GM12878 (cell line): Measurements from ENCODE around the gene SLC43A3. TPM values are rescaled to one million over a fixed set of nuclear protein-coding genes. Genes with fewer than 3 reads are reported as not detected.

Source experiments
- BCL11A ChIP-seq: IDR thresholded peaks from 2 replicates; pipeline ENCODE4 v1.6.1; 2011; ENCODE audit warnings: low read depth, low read length
- BHLHE40 ChIP-seq, 2 experiments: fragments of 450-650 bp in 1 of 2; IDR thresholded peaks; 2 replicates each; pipeline ENCODE4 v1.6.1; 2011 to 2017; ENCODE audit warnings: low read depth in 2 of 2, borderline replicate concordance in 1 of 2, improper control_type of control experiment in 1 of 2, low read length in 1 of 2, mild to moderate bottlenecking in 1 of 2
- CEBPB ChIP-seq, 2 experiments: fragments of 150-350 bp in 1 of 2; IDR thresholded peaks; 2 replicates each; pipeline ENCODE4 v1.6.1; 2012 to 2014; ENCODE audit warnings: low read depth in 2 of 2, low read length in 2 of 2, borderline replicate concordance in 1 of 2, inconsistent platforms in 1 of 2
- DPF2 ChIP-seq: fragments of 450-650 bp; IDR thresholded peaks from 2 replicates; pipeline ENCODE4 v1.6.1; 2017; ENCODE audit warnings: mild to moderate bottlenecking
- EED ChIP-seq: sonication (generic); IDR thresholded peaks from 2 replicates; pipeline ENCODE4 v1.6.1; 2016; ENCODE audit warnings: antibody characterized with exemption, low read depth
- EZH2 ChIP-seq: IDR thresholded peaks from 2 replicates; pipeline ENCODE4 v1.6.1; 2012; ENCODE audit warnings: low read depth, mild to moderate bottlenecking, control low read depth, inconsistent platforms, low read length, borderline replicate concordance; ENCODE audit not compliant: control insufficient read depth
- JUND ChIP-seq: IDR thresholded peaks from 2 replicates; pipeline ENCODE4 v1.6.1; 2012; ENCODE audit warnings: low read depth, mild to moderate bottlenecking, low read length, improper control_type of control experiment, moderate library complexity
- KAT2A ChIP-seq: conservative IDR thresholded peaks from 2 replicates; pipeline ENCODE4 v1.6.1; 2011; ENCODE audit warnings: low read depth, low read length; ENCODE audit not compliant: control insufficient read depth
- PKNOX1 ChIP-seq: fragments of 450-650 bp; IDR thresholded peaks from 2 replicates; pipeline ENCODE4 v1.6.1; 2016; ENCODE audit warnings: mild to moderate bottlenecking
- RAD21 ChIP-seq: IDR thresholded peaks from 2 replicates; pipeline ENCODE4 v1.6.1; 2011; ENCODE audit warnings: mild to moderate bottlenecking, low read depth, low read length, moderate library complexity; ENCODE audit not compliant: insufficient read depth
- STAT3 ChIP-seq: IDR thresholded peaks from 2 replicates; pipeline ENCODE4 v1.6.1; 2011; ENCODE audit warnings: low read depth, low read length, improper control_type of control experiment
- USF2 ChIP-seq: IDR thresholded peaks from 2 replicates; pipeline ENCODE4 v1.6.1; 2011; ENCODE audit warnings: low read depth, low read length, improper control_type of control experiment, borderline replicate concordance
- ZBTB11 ChIP-seq: fragments of 450-650 bp; formaldehyde crosslinking; IDR thresholded peaks from 2 replicates; pipeline ENCODE4 v1.5.0; 2022; ENCODE audit warnings: mild to moderate bottlenecking, missing genetic modification characterization
- ZNF274 ChIP-seq: IDR thresholded peaks from one replicate; pipeline ENCODE4 v1.8.0; 2011; ENCODE audit not compliant: insufficient read length, insufficient read depth
- polyA plus RNA-seq, 11 experiments: library from polyadenylated mRNA; depleted of rRNA in 4 of 11; unstranded in 6 of 11; stranded (reverse) in 5 of 11; fragments of >200 nt; fragmentation: Nextera tagmentation in 4 of 11; fragmentation: Illumina TruSeq in 1 of 11; extraction: Ambion mirVana in 4 of 11; extraction: Trizol in 1 of 11; gene quantifications; 1 replicate in 1 of 11; 2 replicates in 10 of 11; pipeline versions ENCODE4 v1.2.1 to v1.2.3, GENCODE V29; 2011 to 2016; ENCODE audit warnings: inconsistent platforms in 2 of 11, missing spikeins in 2 of 11, low read depth in 1 of 11
- total RNA-seq, 4 experiments: library from RNA; depleted of rRNA in 3 of 4; stranded (reverse); fragments of >200 nt in 3 of 4; fragmentation: Illumina TruSeq in 1 of 4; extraction: Trizol in 1 of 4; gene quantifications; 2 replicates each; pipeline versions ENCODE4 v1.2.1 to v1.2.3, GENCODE V29; 2013 to 2021
- TF ChIP-seq, protein P1 (sequence below): fragments of 450-650 bp; IDR thresholded peaks from 2 replicates; pipeline ENCODE4 v1.6.1; 2016; ENCODE audit warnings: mild to moderate bottlenecking
- TF ChIP-seq, protein P2 (sequence below): fragments of 450-650 bp; IDR thresholded peaks from 2 replicates; pipeline ENCODE4 v1.6.1; 2014; ENCODE audit warnings: mild to moderate bottlenecking
- TF ChIP-seq, protein P3 (sequence below): fragments of 150-350 bp; IDR thresholded peaks from 2 replicates; pipeline ENCODE4 v1.6.1; 2016; ENCODE audit warnings: low read depth, low read length

SLC43A3 gene
- total and polyA plus RNA-seq, 10 of the 15 experiments (the other 5 are each of a cell fraction or from before 2014, with no cell fraction given) = 37.5 to 237 (median 132) TPM

DNA sequence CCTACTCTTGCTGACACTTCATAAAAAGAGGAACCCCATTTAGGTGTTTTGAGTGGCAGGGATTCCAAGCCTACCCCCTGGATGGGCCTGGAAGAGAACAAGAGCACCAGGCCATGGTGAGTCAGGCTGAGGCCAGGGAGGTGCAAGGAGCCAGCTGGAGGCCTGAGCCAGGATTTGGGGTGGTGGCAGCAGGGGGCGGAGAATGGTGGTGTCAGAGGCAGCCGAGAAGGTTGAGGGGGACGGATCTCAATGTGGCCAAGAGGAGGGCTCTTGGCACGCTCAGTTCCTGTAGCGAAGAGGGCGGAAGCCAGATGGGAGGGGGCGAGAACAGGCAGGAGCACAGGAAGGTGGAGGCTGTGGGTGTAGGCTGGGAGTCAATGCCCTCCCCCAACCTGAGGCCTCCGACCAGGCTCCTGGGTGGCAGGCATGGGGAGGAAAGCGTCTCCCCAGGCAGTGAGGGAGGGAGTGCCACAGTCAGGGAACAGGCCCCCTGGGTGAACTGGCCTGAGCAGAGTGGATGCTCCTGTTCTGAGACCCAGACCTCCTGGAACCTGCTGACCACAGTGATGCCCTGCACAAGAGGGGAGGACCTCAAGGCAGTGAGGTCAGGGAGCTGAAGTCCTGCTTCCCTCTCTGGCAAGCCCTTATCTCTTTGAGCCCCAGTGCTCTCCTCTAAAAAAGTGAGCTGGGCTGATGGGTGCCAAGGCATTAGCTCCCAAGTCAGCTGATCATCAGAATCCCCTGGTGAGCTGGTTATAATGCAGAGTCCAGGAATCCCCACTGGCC, 47.3 kb upstream of the SLC43A3 start (continued):
- peak in 1 of 2 experiments; percentile 36; a peak in 2 of 4 replicates for TF ChIP-seq BHLHE40 (IDR thresholded peaks at IDR 0.05; ENCODE audit: borderline replicate concordance in 1 of 2, low read depth in 2 of 2, low read length in 1 of 2)
- TF ChIP-seq, protein P1, sequence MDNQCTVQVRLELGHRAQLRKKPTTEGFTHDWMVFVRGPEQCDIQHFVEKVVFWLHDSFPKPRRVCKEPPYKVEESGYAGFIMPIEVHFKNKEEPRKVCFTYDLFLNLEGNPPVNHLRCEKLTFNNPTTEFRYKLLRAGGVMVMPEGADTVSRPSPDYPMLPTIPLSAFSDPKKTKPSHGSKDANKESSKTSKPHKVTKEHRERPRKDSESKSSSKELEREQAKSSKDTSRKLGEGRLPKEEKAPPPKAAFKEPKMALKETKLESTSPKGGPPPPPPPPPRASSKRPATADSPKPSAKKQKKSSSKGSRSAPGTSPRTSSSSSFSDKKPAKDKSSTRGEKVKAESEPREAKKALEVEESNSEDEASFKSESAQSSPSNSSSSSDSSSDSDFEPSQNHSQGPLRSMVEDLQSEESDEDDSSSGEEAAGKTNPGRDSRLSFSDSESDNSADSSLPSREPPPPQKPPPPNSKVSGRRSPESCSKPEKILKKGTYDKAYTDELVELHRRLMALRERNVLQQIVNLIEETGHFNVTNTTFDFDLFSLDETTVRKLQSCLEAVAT = no peak
- no peak for TF ChIP-seq JUND
- TF ChIP-seq DPF2 = no peak
- TF ChIP-seq KAT2A = no peak
- TF ChIP-seq, protein P2, sequence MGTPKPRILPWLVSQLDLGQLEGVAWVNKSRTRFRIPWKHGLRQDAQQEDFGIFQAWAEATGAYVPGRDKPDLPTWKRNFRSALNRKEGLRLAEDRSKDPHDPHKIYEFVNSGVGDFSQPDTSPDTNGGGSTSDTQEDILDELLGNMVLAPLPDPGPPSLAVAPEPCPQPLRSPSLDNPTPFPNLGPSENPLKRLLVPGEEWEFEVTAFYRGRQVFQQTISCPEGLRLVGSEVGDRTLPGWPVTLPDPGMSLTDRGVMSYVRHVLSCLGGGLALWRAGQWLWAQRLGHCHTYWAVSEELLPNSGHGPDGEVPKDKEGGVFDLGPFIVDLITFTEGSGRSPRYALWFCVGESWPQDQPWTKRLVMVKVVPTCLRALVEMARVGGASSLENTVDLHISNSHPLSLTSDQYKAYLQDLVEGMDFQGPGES = no peak
- TF ChIP-seq EED = no peak
- TF ChIP-seq PKNOX1 = peak; percentile 61; the same call in 1 of the 2 replicates
- TF ChIP-seq, protein P3, sequence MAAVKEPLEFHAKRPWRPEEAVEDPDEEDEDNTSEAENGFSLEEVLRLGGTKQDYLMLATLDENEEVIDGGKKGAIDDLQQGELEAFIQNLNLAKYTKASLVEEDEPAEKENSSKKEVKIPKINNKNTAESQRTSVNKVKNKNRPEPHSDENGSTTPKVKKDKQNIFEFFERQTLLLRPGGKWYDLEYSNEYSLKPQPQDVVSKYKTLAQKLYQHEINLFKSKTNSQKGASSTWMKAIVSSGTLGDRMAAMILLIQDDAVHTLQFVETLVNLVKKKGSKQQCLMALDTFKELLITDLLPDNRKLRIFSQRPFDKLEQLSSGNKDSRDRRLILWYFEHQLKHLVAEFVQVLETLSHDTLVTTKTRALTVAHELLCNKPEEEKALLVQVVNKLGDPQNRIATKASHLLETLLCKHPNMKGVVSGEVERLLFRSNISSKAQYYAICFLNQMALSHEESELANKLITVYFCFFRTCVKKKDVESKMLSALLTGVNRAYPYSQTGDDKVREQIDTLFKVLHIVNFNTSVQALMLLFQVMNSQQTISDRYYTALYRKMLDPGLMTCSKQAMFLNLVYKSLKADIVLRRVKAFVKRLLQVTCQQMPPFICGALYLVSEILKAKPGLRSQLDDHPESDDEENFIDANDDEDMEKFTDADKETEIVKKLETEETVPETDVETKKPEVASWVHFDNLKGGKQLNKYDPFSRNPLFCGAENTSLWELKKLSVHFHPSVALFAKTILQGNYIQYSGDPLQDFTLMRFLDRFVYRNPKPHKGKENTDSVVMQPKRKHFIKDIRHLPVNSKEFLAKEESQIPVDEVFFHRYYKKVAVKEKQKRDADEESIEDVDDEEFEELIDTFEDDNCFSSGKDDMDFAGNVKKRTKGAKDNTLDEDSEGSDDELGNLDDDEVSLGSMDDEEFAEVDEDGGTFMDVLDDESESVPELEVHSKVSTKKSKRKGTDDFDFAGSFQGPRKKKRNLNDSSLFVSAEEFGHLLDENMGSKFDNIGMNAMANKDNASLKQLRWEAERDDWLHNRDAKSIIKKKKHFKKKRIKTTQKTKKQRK = no peak
- no peak for TF ChIP-seq RAD21
- no peak for TF ChIP-seq STAT3
- no peak for TF ChIP-seq ZBTB11 (CRISPR knock-in tag)
- no peak for TF ChIP-seq EZH2
- no peak for TF ChIP-seq CEBPB (IDR thresholded peaks at IDR 0.05; ENCODE audit: borderline replicate concordance in 1 of 2, low read depth in 2 of 2, low read length in 2 of 2)
- no peak for TF ChIP-seq ZNF274
- no peak for TF ChIP-seq USF2
- no peak for TF ChIP-seq BCL11A
